GM19467 (cell line): ENCODE data around the gene PVALEF.

Source experiments
- ATAC-seq: cut with Tn5 transposase; IDR thresholded peaks from one replicate; pipeline ENCODE4 v1.9.1; 2021; ENCODE audit warnings: mild to moderate bottlenecking, moderate library complexity; ENCODE audit not compliant: unreplicated experiment

The PVALEF gene

GRCh38 chr17:81128338-81128737, 37.0 kb upstream of the PVALEF start:
- ATAC-seq, result no peak

DNA sequence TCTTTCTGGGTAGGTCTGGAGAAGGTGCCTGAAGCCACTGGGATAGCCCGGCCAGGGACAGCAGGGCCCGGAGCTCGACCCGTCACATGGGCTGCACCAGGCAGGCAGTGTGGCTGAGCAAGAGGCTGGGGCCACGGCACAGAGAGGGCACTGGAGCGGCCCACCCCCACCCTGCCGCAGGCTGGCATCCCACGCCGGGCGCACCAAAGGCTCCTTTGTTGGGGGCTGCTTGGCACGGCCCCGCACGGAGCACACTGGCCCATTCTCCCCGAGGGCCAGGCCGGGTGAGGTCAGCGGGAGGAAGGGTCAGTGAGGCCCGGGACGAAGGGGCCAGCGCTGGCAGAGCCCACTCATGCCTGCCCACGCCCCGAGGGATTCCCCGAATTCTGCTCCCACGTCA, 36.5 kb upstream of the PVALEF start:
- ATAC-seq, result no peak

- ATAC-seq, result no peak
Measured at GRCh38 chr17:81129289-81129688, 36.0 kb upstream of the PVALEF start.

- no peak for ATAC-seq
Measured at GRCh38 chr17:81129711-81130367, 35.5 kb upstream of the PVALEF start.

GRCh38 chr17:81130385-81131361, 34.6 kb upstream of the PVALEF start:
- no peak for ATAC-seq

- no peak for ATAC-seq
Measured at GRCh38 chr17:81131486-81132196, 33.7 kb upstream of the PVALEF start.

GRCh38 chr17:81132197-81132540, 33.1 kb upstream of the PVALEF start:
- no peak for ATAC-seq

DNA sequence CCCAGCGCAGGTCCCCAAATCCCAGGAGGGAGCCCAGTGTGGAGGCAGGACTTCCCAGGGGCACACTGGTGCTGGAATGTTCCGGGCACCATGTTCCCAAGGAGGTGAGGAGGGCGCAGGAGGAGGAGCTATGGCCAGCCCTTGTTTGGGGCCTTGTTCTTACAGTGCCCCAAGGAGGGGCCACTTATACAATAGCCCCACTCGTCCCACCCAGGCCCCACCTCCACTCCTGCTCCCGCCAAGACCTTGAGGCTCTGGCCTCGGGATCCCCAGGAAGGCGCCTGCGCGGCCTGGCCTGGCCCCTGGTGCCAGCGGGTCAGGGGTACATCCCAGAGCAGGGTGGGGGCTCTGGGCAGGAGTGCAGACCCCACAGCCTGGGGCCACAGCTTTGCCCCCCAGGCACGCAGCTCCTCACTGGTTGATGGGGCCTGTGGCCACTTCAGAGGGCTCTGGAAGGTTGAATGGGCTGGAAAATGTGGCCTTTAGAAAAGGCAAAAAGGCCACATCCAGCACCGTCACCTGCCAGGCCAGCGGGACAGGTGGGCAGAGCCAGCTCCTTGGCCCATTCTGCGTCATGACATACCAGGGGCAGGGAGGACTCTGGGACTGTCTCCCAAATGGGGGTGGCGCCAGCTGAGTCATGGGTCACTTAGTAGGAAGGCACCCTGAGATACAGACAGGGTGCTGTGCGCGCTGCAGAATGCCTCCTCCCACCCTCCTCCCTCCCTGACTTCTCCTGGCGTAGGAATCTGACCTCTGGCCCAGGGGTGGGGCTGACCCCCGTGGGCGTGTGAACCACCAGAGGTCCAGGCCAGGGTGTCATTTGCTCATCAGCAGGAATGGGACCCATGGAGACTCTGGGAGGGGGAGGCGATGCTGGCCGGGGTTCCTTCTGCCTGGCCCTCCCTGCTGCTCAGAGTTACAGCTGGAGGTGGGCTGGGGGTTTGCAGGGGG, 32.3 kb upstream of the PVALEF start:
- no peak for ATAC-seq

- ATAC-seq, result no peak
Measured at GRCh38 chr17:81134064-81134781, 31.1 kb upstream of the PVALEF start.

- ATAC-seq, result no peak
Measured at GRCh38 chr17:81135505-81136278, 29.6 kb upstream of the PVALEF start.

DNA sequence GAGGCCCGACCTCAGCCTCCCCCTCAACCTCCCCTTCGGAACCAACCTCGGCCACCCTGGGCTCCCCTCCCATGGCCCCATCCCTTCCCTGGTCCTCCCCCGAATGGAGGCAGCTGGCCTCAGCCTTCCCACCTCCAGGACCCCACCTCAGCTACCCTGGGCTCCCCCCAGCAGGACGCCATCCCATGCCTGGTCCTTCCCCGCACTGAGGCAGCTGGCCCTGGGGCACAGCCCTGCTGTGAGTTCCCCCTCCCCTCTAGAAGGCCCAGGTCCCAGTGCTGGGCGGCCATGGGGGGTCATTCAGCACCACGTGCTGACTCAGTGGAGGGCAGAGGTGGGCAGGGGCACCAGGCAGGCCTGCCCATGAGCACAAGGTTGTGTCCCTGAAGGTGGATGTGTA, 28.9 kb upstream of the PVALEF start:
- ATAC-seq, result no peak

GRCh38 chr17:81137248-81137647, 28.1 kb upstream of the PVALEF start:
- no peak for ATAC-seq

GRCh38 chr17:81138083-81138482, 27.2 kb upstream of the PVALEF start:
- no peak for ATAC-seq

- no peak for ATAC-seq
Measured at GRCh38 chr17:81138500-81138899, 26.8 kb upstream of the PVALEF start.

DNA sequence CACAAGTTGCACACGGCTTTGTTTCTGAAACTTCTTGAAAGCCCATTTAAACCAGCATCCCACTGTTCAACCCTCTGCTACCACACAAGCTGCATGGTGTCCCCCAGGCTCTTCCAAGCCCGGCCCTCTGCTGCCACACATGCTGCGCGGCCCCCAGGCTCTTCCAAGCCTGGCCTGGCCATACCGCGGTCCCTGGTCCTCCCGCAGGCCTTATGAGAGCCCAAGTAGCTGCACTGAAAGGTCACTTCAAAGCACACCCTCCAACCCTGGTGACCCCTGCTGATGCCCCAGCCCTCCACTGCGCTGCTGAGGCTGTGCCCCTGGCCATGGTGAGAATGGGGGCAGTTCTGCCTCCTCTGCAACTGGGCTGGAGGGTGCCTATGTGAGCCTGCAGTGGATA, 25.9 kb upstream of the PVALEF start:
- no peak for ATAC-seq

DNA sequence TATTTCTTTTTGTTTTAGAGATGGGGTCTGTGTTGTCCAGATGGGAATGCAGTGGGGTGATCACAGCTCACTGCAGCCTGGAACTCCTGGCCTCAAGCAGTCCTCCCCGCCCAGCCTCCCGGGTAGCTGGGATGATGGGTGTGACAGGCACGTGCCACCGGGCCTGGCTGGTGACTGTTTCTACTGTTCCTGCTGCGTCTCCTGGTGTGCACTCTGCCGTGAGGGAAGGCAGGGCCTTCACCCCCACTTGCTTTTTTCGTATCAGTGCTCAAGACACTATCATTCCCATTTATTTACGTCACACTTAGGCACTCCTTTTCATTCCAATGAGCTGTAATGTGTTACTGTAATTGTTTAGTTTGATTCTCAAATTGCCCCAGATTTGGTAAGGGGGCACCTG, 25.3 kb upstream of the PVALEF start:
- ATAC-seq, result no peak

DNA sequence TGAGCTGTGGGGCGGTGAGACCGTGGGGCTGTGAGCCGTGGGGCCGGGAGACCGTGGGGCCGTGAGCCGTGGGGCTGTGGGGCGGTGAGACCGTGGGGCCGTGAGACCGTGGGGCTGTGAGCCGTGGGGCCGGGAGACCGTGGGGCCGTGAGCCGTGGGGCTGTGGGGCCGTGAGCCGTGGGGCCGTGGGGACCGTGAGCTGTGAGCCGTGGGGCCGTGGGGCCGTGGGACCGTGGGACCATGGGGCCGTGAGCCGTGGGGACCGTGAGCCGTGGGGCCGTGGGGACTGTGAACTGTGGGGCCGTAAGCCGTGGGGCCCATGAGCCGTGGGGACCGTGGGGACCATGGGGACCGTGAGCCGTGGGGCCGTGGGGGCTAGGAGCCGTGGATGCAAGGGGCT, 24.6 kb upstream of the PVALEF start:
- no peak for ATAC-seq

DNA sequence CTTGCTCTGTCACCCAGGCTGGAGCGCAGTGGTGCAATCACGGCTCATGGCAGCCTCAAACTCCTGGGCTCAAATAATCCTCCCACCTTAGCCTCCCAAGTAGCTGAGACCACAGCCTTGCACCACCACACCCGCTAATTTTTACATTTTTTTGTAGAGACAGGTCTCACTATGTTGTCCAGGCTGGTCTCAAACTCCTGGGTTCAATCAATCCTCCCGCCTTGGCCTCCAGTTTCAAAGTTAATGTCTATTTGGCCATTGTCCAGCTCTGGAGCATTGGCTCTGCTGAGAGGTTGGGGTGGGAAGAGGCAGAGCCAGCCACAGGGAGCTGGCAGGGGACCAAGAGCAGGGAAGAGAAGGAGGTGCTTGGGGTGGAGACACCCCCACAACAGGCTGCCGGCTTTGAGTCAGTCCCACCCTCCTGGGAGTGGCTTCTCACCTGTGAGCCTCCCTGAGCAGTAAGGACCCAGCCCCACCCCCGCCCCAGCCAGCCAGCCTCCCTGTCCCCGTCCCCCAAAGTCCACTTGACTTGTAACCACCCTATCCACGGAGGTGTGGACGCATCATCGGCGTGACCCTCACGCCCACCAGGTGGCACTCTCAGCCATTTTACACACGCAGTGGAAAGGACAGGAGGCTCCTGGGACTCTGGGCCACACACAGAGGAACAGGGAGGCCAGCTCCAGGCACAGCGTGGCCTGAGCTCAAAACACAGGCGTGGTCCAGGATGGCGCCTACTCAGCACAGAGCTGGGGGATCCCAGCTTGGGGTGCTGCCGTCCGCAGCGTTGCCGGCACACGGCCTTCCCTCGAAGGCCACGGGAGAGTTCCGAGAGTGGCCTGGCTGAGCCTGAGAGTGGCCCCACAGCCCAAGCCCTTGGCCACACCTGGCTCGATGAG, 22.8 kb upstream of the PVALEF start:
- ATAC-seq, result no peak
